ENCODE results near the gene DNAJC18.

DNA sequence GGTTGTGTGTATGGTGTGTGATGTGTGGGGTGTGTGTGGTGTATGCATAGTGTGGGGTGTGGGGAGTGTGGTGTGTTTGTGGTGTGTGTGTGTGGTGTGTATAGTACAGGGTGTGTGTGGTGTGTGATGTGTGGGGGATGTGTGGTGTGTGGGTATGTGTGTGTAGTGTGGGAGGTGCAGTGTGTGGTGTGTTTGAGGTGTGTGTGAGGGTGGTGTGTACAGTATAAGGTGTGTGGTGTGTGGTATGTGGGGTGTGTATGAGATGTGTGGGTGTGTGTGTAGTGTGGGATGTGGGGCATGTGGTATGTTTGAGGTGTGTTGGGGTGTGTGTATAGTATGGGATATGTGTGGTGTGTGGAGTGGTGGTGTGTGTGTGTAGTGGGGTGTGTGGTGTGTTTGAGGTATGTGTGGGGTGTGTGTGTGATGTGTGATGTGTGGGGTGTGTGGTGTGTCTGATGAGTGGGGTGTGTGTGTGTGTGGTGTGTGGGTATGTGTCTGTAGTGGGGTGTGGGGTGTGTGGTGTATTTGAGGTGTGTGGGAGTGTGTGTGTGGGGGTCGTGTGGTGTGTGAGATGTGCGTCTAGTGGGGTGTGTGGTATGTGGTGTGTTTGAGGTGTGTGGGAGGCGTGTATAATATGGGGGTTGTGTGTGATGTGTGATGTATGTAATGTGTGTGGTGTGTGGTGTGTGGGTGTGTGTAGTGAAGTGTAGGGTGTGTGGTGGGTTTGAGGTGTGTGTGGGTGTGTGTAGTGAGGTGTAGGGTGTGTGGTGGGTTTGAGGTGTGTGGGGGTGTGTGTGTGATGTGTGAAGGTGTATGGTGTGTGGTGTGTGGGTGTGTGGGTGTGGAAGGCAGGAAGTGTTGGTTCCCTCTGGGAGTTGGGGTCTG, 14.6 kb upstream of the DNAJC18 start:
- TF ChIP-seq GATA2 (IDR thresholded peaks at IDR 0.05; ENCODE audit: low read depth, low read length) (no peak), GATA3 (IDR thresholded peaks at IDR 0.05; ENCODE audit: low read depth, low read length) (no peak)
